Smooth muscle cell (in vitro differentiated cells): ENCODE data around the gene PKD2. TPM values are rescaled to one million over a fixed set of nuclear protein-coding genes. Genes with fewer than 3 reads are reported as not detected.
A peak's percentile ranks its signal among the peaks of the same experiment; 100 is the strongest.
"Not testable (repeated sequence)": the region's sequence is repeated elsewhere in the genome, so short reads cannot be mapped to it uniquely, and the experiment has no call there.

Source experiments
- DNase-seq: peaks from one replicate; lab custom pipeline; 2025; ENCODE audit not compliant: unreplicated experiment; lab: John Stamatoyannopoulos, UW
- H2AFZ ChIP-seq: fragments of 200-600 bp; sonication (generic); 2 replicates; pipeline ENCODE4 v1.6.0; 2016; ENCODE audit warnings: antibody characterized with exemption, low read depth, mild to moderate bottlenecking
- H3F3A ChIP-seq: fragments of 200-600 bp; sonication (generic); 2 replicates; pipeline ENCODE4 v1.6.0; 2017; ENCODE audit warnings: antibody characterized with exemption, low read depth
- H3K27ac ChIP-seq: fragments of 200-600 bp; sonication (generic); 2 replicates; pipeline ENCODE4 v1.5.1; 2016; ENCODE audit warnings: low read depth, mild to moderate bottlenecking
- H3K27me3 ChIP-seq: fragments of 200-600 bp; sonication (generic); 2 replicates; pipeline ENCODE4 v1.6.1; 2016; ENCODE audit warnings: low read depth, mild to moderate bottlenecking
- H3K36me3 ChIP-seq: fragments of 200-600 bp; sonication (generic); 2 replicates; pipeline ENCODE4 v1.5.1; 2016; ENCODE audit warnings: low read depth
- H3K4me1 ChIP-seq: fragments of 200-600 bp; sonication (generic); 2 replicates; pipeline ENCODE4 v1.5.1; 2016; ENCODE audit warnings: low read depth
- H3K4me2 ChIP-seq: fragments of 200-600 bp; sonication (generic); 2 replicates; pipeline ENCODE4 v1.6.0; 2016; ENCODE audit warnings: mild to moderate bottlenecking
- H3K4me3 ChIP-seq: fragments of 200-600 bp; sonication (generic); 2 replicates; pipeline ENCODE4 v1.5.1; 2016; ENCODE audit warnings: mild to moderate bottlenecking
- H3K79me2 ChIP-seq: fragments of 200-600 bp; sonication (generic); 2 replicates; pipeline ENCODE4 v1.6.0; 2016; ENCODE audit warnings: low read depth, mild to moderate bottlenecking
- H3K9ac ChIP-seq: fragments of 200-600 bp; sonication (generic); 2 replicates; pipeline ENCODE4 v1.6.0; 2016; ENCODE audit warnings: low read depth
- H3K9me3 ChIP-seq: fragments of 200-600 bp; sonication (generic); replicated peaks from 2 replicates; pipeline ENCODE4 v1.5.1; 2016; ENCODE audit warnings: low read depth
- H4K20me1 ChIP-seq: fragments of 200-600 bp; sonication (generic); 2 replicates; pipeline ENCODE4 v1.6.0; 2016; ENCODE audit warnings: low read depth
- CTCF ChIP-seq: fragments of 200-600 bp; sonication (generic); IDR thresholded peaks from 2 replicates; pipeline ENCODE4 v1.5.1; 2017; ENCODE audit warnings: borderline replicate concordance, mild to moderate bottlenecking, antibody characterized with exemption; ENCODE audit not compliant: insufficient read depth, poor library complexity, severe bottlenecking
- WGBS: methylation state at CpG from one replicate; pipeline ENCODE4 v1.1.7; 2016; ENCODE audit warnings: low lambda C conversion rate; 5-methylcytosine and 5-hydroxymethylcytosine counted together
- polyA plus RNA-seq: library from polyadenylated mRNA; unstranded; fragments of >200 nt; fragmentation: Nextera tagmentation; extraction: Ambion mirVana; gene quantifications from 2 replicates; pipeline ENCODE4 v1.2.1, GENCODE V29; 2016
- total RNA-seq: library from RNA; depleted of rRNA; stranded (reverse); fragments of >200 nt; gene quantifications from 2 replicates; pipeline ENCODE4 v1.2.3, GENCODE V29; 2014

PKD2 gene
- total and polyA plus RNA-seq, 2 experiments from 2014 or later: 19.8 to 41.4 TPM

- no peak for DNase-seq
- Histone ChIP-seq H4K20me1 (peaks cover 34% of the 10 kb centered on the region), H3K4me1 (peaks cover 11% of the 10 kb centered on the region), H3K9ac (peak overlapping the region; percentile 76), H3K4me3 (no peak overlapping the region), H3K4me2 (peak overlapping the region; percentile 72), H3K27me3 (no peaks in the 10 kb centered on the region), H2AFZ (no peak overlapping the region), H3K9me3 (no peaks in the 10 kb centered on the region), H3F3A (peaks cover 42% of the 10 kb centered on the region), H3K79me2 (peaks cover 64% of the 10 kb centered on the region), H3K36me3 (no peaks in the 10 kb centered on the region), H3K27ac (peak overlapping the region; percentile 97)
- no peak for TF ChIP-seq CTCF
- WGBS: 41% methylated on average over 7 of the region's 7 CpGs
These were observed 10.3 kb downstream of the PKD2 start for GRCh38 chr4:88017516-88018297.

DNA sequence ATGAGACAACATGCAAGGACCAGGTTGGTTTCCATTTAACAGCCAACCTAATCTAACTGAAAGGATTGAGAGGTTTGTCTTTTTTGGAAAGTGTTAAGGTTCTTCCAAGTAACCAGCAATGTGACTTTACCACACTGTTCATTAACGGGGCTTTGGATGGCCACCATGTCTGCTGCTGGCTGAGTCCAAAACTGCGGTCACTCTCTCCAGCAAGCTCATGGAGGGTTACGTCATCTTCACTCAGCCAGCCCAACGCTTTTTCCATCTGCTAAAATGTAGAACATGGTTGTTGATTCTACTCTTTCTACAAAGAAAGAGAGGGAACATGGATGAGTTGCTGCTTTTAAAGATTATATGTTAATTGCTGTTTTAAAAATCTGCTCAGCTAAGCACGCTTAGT is 11.0 kb downstream of the PKD2 start:
- H3K79me2 ChIP-seq: peaks cover 56% of the 10 kb centered on the region
- DNase-seq: peak; percentile 2
- peak overlapping the region; percentile 72 for H3K4me2 ChIP-seq
- H4K20me1 ChIP-seq: peaks cover 29% of the 10 kb centered on the region
- H3K4me1 ChIP-seq: peaks cover 11% of the 10 kb centered on the region
- no peaks in the 10 kb centered on the region for H3K36me3 ChIP-seq
- no peaks in the 10 kb centered on the region for H3K9me3 ChIP-seq
- H3K9ac ChIP-seq: peak overlapping the region; percentile 76
- 53% methylated on average over 5 of the region's 5 CpGs for WGBS
- peak overlapping the region; percentile 97 for H3K27ac ChIP-seq
- no peak overlapping the region for H2AFZ ChIP-seq
- peaks cover 42% of the 10 kb centered on the region for H3F3A ChIP-seq
- H3K4me3 ChIP-seq: no peak overlapping the region
- TF ChIP-seq CTCF: no peak
- no peaks in the 10 kb centered on the region for H3K27me3 ChIP-seq

GRCh38 chr4:88021824-88022223 is 14.4 kb downstream of the PKD2 start:
- H2AFZ ChIP-seq: no peak overlapping the region
- H3K4me1 ChIP-seq: peaks cover 11% of the 10 kb centered on the region
- no peak overlapping the region for H3K9ac ChIP-seq
- H4K20me1 ChIP-seq: peaks cover 14% of the 10 kb centered on the region
- H3K79me2 ChIP-seq: peaks cover 24% of the 10 kb centered on the region
- peaks cover 29% of the 10 kb centered on the region for H3F3A ChIP-seq
- peak overlapping the region; percentile 27 for H3K4me2 ChIP-seq
- peaks cover 6% of the 10 kb centered on the region for H3K9me3 ChIP-seq
- H3K27me3 ChIP-seq: no peaks in the 10 kb centered on the region
- peaks cover 5% of the 10 kb centered on the region for H3K36me3 ChIP-seq
- no peak overlapping the region for H3K4me3 ChIP-seq
- H3K27ac ChIP-seq: peak overlapping the region; percentile 87
- DNase-seq: no peak
- no peak for TF ChIP-seq CTCF

- no peak for TF ChIP-seq CTCF
- Histone ChIP-seq H3K27ac (peak overlapping the region; percentile 87), H2AFZ (no peak overlapping the region), H3K79me2 (peaks cover 19% of the 10 kb centered on the region), H3K9me3 (peaks cover 6% of the 10 kb centered on the region), H3K9ac (no peak overlapping the region), H3K4me2 (peak overlapping the region; percentile 27), H3F3A (peaks cover 29% of the 10 kb centered on the region), H3K4me1 (peaks cover 11% of the 10 kb centered on the region), H3K27me3 (no peaks in the 10 kb centered on the region), H4K20me1 (peaks cover 14% of the 10 kb centered on the region), H3K36me3 (peaks cover 5% of the 10 kb centered on the region), H3K4me3 (no peak overlapping the region)
- DNase-seq: no peak
These were observed 14.9 kb downstream of the PKD2 start for GRCh38 chr4:88022289-88022688.

- not testable (repeated sequence) for H3K27me3 ChIP-seq, H3K4me3 ChIP-seq, H3K79me2 ChIP-seq, H3K36me3 ChIP-seq, H2AFZ ChIP-seq, H3K9me3 ChIP-seq, H3K4me2 ChIP-seq, H3K9ac ChIP-seq, DNase-seq, H3K27ac ChIP-seq
- peaks cover 30% of the 10 kb centered on the region for H3F3A ChIP-seq
- peaks cover 13% of the 10 kb centered on the region for H3K4me1 ChIP-seq
- 98% methylated on average over 6 of the region's 6 CpGs for WGBS
- peaks cover 18% of the 10 kb centered on the region for H4K20me1 ChIP-seq
These were observed 18.6 kb downstream of the PKD2 start for GRCh38 chr4:88025868-88026661.
